GM21737 (cell line): ENCODE measurements around the gene HK2.
"Not testable (repeated sequence)": the region's sequence is repeated elsewhere in the genome, so short reads cannot be mapped to it uniquely, and the experiment has no call there.

Source experiments
- ATAC-seq: cut with Tn5 transposase; IDR thresholded peaks from one replicate; pipeline ENCODE4 v1.9.1; 2021; ENCODE audit warnings: mild to moderate bottlenecking, moderate library complexity; ENCODE audit not compliant: unreplicated experiment

Gene HK2

GRCh38 chr2:74876081-74876886 is 42.4 kb downstream of the HK2 start:
- no peak for ATAC-seq

DNA sequence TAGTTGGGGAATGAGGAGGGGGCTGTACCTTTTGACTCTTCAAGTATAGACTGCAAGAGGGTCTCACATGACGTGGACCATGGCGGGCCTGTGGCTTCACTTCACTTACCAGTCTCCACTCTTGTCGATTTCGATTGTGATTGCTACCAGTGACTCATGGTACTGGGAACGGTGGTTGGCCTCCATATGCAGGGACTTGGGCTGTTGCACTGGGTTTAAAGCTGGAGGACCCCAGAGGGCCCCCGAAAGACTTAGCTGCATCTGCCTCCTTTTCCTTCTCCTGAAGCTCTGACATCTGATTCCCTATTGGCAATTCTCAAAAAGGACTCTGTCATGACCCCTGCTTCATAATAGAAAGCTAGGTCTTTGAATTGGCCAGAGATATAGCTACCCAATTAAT is 43.4 kb downstream of the HK2 start:
- no peak for ATAC-seq

DNA sequence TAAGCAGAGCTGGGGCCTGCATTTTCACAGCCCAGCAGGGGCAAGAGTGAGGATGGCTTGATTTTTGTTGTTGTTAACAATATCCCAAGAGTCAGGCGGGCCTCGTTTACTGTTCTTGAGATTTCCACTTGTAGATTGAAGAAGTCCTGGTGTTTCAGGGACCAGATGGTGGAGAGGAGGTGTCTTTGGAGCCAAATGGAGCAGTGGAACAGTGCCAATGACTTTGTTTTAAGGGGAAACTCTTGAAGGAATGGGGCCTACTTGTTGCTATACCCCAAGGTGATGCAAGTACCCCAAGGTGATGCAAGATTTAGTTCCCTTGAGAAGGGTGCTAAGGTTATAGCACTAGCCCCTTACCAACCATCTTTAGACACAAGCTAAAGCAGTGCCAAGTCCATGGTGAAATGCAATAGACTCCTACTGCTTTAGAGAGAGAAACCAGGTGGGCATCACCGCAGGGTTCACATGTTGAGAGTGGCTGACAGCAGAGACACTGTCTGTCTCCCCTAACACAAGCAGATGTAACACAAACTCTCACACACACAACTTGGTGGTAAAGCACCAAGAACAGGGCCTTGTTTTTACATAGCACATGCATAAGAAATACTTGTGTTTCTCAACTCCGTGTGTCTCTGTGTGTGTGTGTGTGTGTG is 44.0 kb downstream of the HK2 start:
- ATAC-seq = no peak

- ATAC-seq = no peak
These were observed 44.6 kb downstream of the HK2 start for GRCh38 chr2:74878551-74878950.

GRCh38 chr2:74880054-74880728 is 46.3 kb downstream of the HK2 start:
- no peak for ATAC-seq

DNA sequence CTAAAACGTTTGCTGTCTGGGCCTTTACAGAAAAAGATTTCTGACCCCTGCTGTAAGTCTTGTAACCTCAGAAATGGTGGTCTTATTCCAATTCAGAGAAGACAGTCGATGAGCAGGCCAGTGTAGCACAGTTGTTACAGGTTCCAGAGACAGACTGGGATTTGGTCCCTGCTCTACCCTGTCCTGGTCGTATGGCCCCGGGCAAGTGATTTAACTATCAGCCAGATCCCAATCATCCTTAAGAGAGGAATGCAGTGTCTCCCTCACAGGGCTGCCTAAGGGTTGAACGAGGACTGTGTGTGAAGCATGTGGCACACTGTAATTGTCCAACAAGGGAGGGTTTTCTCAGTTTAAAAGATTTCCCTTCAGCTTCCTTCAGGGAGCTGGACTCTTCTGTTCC is 47.2 kb downstream of the HK2 start:
- no peak for ATAC-seq

DNA sequence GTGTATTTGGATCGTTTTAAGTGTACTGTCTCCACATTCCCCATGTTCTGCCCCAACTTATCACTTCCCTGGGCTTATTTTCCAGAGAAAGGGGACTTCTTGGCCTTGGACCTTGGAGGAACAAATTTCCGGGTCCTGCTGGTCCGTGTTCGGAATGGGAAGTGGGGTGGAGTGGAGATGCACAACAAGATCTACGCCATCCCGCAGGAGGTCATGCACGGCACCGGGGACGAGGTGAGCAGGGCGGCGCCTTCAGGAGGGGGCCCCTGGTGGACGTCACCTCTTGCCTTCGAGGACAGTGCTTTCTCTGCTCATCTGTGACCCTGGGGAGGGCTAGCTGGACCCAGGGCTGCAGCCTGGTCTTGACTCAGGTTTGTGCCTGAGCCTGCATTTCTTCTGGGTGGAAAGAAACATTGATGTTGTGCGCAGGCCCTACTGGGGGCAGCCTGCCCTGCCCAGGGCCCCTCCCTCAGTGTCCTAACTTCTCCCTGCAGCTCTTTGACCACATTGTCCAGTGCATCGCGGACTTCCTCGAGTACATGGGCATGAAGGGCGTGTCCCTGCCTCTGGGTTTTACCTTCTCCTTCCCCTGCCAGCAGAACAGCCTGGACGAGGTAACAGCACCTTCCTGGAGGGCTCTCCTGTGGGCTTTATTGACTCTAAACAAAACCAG is 47.8 kb downstream of the HK2 start:
- ATAC-seq = no peak

DNA sequence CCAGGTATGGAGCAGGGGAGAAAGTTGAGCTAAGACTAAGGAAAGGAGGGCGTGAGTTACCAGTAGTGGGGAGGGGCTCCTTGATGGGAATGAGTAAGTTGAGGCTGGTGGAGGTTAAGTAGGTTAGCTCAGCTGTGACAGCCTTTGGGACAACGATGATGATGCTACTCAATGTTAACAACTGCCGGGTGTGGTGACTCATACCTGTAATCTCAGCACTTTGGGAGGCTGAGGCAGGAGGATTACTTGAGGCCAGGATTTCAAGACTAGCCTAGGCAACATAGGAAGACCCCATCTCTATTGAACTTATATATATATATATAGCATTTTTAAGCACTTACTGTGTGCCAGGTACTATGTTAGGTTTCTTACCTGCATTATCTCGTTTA is 48.4 kb downstream of the HK2 start:
- ATAC-seq = no peak

DNA sequence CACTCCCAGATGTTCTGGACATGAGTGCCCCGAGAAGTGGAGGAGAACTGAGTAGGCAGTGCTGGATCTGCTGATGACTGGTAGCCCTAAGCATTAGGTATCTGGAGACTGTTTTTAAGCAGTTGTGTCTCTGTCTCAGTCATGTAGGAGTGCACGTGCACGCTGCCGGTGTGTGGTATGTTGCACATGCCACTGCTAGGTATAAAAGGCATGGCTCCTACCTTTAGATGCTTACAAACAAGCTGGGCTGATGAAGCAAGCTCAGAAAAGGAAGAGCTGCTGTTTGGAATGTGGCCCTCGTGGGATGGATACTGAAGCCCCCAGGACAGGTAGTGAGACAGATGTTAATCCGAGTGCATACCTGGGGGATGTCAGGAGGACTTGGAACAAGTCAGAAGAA is 49.1 kb downstream of the HK2 start:
- no peak for ATAC-seq

GRCh38 chr2:74884118-74884762 is 50.3 kb downstream of the HK2 start:
- no peak for ATAC-seq

GRCh38 chr2:74884866-74885265 is 50.9 kb downstream of the HK2 start:
- ATAC-seq = no peak

DNA sequence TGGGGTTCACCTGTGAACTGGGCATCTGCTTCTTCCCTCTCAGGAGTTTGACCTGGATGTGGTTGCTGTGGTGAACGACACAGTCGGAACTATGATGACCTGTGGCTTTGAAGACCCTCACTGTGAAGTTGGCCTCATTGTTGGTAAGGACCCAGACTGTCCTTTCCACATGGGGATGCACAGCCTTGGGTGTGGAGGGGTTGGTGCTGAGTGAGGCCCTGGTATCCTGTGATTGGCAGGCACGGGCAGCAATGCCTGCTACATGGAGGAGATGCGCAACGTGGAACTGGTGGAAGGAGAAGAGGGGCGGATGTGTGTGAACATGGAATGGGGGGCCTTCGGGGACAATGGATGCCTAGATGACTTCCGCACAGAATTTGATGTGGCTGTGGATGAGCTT is 52.3 kb downstream of the HK2 start:
- no peak for ATAC-seq

DNA sequence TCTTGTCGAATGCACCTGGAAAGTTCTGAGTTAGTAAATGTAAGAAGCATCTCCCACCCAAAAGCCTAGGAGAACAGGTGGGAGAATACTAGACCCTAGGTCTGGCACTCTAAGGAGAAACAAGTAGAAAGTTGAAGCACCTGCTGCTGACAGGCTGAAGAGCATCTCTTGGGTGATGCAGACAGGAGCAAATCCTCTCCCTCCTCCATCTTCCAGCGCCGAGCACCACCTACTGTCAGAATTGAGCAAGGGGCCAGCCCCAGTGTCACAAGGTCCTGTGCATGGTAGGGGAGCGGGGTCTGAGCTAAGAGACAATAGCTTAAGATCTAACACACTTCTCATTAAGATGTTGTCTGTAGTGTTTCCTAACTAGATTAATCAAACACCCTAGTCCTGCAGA is 52.9 kb downstream of the HK2 start:
- ATAC-seq = no peak

- no peak for ATAC-seq
These were observed 53.6 kb downstream of the HK2 start for GRCh38 chr2:74887445-74887951.

DNA sequence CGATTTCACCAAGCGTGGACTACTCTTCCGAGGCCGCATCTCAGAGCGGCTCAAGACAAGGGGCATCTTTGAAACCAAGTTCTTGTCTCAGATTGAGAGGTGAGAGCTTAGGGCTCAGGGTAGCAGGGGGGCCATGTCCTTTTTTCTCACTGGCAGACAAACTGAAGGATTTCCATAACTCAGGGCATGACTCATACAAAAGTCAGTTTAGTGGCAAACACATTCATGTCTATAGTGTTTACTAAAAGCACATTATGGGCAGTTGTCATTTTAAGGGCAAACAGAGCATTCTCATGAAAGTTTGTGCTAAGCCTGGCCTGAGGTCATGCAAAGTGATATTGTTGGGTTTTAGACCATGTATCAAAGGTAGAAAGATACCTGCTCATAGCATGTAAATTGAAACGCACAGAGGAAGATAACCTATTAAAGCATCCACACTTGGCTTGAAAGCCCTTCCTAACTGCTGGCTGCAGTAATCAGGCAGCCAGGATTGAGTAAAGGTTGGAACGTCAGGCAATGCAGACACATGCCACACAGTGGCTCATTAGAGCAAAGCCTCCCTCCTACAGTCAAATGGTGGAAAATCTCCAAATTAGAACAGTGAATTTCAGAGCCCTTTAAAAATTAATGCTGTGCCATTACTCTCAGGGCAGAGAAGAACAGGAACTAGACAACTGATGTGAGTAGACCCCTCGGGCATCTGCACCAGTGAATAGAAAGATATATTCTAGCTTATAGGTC is 54.2 kb downstream of the HK2 start:
- no peak for ATAC-seq

DNA sequence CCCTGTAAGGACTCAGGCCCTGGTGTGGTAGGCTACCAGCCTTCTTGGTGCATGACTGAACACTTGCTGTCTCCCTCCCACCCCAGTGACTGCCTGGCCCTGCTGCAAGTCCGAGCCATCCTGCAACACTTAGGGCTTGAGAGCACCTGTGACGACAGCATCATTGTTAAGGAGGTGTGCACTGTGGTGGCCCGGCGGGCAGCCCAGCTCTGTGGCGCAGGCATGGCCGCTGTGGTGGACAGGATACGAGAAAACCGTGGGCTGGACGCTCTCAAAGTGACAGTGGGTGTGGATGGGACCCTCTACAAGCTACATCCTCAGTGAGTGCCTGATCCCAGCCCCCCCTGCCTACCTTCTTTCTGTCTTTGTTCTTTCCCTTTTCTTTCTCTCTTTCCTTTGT is 55.2 kb downstream of the HK2 start:
- no peak for ATAC-seq

GRCh38 chr2:74890711-74891110 is 56.8 kb downstream of the HK2 start:
- no peak for ATAC-seq

DNA sequence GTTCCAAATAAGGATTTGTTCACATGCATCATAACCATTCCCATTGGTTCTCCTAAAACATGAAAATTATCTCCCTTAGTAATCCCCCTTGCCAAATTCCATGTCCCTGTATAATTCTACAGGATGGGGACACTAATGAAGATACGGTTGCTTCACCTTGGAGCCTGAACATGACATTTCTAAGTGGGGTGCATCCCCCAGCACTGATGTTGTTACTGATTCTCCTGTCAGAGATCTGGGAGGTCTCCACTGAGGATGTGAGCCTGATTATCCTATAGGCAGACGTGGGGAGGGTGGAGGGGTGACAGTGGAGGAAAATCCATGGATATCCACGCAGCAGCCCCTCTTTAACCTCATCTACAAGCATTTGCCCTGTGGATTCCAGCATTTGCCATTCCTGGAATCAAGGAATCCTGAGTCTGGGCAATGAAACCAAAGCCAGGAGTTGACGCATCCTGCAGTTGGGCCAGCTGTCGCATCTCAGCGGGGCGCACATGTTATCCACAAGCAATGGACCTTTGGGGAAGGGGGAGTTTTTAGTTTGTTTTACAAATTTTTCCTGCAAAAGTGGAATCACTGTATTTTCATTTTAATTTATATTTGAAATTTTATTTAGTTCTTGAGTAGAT is 57.3 kb downstream of the HK2 start:
- ATAC-seq = no peak

DNA sequence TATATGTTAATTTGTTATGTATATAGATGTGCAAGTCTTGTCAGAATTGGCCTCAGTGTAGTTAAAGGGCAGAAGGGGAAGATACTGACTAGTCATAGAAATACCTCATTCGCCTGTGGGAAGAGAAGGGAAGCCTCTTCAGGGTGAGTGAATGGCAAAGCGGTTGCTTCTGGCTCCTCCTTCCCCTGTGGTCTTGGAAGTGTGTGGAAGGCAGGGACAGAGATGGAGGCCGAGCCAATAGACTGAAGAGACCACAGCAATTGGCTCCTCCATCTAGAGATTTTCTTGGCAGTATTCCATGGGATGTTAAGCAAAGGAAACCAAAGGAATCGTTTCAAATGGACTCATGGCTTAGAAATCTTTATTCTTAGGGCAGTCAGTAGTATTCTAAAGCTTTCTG is 57.9 kb downstream of the HK2 start:
- ATAC-seq = not testable (repeated sequence)

- no peak for ATAC-seq
These were observed 58.7 kb downstream of the HK2 start for GRCh38 chr2:74892609-74893008.
